Activated CD4-positive, alpha-beta T cell treated with anti-CD3 and anti-CD28 coated beads, Interleukin-2, amount 50 U/mL, for 16 hours (primary cell): ENCODE data around the gene JMY.

Source experiments
- DNase-seq: peaks from one replicate; pipeline ENCODE4 v3.0.0-alpha.2; 2020

JMY gene

DNA sequence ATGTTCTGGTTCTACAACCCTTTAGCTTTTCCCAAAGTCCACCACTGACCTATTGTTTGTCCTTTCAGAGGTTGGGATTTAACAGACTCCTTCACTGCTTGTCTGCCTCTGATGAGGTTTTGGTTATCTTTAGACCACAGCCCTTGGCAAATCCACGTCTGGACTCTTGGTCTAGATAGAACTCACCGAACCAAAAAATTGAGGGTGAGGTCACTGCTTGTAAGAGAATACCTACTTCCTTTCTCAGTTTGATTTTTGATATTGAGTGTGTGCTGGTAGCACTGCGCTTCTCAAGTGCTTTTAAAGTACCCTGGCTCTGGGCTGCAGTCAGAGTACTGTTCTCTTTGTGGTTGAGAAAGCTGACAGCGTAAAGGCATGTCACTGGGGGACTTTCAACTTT is 61.7 kb downstream of the JMY start:
- no peak for DNase-seq

DNA sequence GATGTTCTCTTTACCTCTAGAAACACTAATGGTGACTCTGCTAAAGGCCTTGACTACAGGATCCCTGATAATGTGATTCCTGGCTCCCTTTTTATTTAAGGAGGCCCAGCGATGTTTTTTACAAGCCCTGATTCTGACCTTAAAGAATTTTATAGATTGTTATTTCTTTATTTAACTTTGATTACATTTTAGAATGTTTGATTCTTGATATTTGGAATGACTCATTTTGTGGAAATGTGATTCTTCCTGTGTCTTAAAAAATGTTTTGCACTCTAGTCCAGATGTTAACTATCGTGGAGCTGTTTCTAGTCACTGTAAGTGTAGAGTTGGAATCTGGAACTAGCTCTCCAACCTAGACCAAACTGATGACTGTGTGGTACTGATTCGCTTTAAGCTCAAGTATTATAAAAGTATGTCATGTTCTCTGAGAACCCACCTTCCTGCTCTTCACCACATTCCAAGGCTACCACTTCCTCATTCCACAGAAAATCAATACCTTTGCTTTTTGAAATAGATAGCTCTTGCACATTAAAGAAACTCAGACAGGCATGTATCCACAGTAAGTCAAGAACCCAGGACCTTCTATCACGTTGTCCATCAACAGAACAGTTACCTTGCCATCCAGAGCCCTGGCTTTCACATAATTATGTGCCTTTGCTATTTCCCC is 65.2 kb downstream of the JMY start:
- no peak for DNase-seq

DNA sequence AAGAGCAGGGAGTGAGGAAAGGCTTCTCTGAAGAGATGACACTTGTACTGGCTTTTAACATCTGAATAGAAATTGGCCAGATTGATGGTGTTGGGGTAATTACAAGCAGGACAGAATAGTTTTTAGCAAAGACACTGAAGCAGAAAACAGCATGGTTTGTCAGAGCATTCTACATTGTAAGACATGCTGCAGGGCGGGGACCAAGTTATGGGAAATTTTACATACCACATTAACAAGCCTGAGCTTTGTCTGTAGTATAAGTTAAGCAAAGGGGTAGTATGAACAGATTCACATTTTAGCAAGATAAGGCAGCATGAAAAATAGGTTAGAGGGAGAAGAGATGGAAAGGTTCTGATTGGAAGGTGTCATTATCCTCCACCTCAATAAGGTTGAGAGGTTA is 66.5 kb downstream of the JMY start:
- DNase-seq = no peak

DNA sequence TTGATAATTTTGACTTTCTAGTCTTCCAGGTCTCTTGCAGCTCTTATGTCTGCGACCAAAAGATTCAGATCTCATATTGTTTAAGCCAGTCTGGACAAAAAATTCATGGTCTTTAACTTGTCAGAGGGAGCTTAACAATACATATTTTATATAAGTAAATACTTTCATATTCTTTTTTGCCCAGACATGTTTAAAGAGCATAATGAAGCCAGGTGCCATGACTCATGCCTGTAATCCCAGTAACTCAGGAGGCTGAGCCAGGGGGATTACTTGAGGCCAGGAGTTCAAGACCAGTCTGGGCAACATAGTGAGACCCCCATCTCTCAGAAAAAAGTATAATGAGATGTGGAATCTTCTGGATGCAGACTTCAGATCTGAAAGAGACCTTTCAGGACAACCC is 69.8 kb downstream of the JMY start:
- no peak for DNase-seq

DNA sequence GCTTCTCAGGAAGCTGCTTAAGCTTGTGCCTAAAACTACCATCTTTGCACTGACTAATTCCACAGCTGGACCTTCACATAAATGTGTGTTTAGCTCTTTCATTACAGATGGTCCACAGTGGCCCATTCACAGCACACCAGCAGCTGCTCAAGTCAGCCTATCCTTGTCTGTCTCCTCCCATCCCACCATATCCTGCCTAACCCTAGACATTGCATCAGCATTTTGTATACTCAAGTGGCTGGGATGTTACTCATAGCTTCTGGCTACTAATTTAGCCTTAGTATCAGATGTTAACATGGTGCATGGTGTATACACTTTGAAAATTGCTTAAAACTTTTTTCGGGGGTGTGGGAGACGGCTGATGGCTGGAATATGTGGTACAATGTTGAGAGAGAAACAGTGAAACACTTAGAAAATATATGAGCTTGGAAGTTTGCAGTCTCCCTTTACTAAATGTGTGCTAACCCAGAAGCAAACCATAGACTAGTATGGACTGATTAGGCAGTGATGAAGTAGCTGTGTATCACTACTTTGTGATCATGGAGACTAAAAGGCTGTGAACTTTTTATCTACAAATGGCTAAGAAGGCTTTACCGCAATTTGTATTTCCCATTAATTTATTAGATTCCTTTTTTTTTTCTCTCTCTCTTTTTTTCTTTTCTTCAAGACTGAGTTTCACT is 83.1 kb downstream of the JMY start:
- DNase-seq = no peak

DNA sequence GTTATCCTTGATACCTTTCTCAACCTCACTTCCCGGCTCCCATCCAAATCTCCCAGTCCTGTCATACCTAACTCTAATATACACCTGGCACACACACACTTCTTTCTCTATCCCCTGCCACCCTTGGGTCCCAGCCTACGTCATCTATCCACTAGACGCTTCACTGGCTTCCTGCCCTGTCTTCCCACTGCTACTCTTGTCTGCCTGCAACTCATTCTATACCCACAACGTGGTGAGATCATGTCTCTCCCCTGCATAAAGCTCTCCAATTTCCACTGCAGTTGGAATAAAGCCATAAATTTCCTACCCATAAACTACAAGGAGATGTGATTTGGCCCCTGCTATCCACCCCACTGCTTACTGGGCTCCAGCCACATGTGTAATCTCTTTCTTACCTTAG is 93.5 kb downstream of the JMY start:
- DNase-seq = no peak

DNA sequence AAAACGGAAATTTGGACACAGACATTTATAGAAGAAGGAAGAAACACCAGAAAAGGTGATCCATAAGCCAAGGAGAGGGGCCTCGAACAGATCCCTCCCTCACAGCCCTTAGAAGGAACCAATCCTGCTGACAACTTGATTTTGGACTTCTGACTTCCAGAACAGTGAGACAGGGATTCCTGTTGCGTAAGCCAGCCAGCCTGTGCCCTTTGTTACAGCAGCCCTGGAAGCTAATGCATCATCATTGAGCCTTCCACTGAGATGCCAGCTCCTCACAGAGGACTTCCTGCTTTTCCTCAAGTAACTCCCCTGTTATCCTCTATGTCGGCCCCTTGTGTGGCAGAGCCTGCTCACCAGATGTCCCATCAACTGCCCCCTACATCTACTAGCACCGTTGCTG is 94.1 kb downstream of the JMY start:
- no peak for DNase-seq

DNA sequence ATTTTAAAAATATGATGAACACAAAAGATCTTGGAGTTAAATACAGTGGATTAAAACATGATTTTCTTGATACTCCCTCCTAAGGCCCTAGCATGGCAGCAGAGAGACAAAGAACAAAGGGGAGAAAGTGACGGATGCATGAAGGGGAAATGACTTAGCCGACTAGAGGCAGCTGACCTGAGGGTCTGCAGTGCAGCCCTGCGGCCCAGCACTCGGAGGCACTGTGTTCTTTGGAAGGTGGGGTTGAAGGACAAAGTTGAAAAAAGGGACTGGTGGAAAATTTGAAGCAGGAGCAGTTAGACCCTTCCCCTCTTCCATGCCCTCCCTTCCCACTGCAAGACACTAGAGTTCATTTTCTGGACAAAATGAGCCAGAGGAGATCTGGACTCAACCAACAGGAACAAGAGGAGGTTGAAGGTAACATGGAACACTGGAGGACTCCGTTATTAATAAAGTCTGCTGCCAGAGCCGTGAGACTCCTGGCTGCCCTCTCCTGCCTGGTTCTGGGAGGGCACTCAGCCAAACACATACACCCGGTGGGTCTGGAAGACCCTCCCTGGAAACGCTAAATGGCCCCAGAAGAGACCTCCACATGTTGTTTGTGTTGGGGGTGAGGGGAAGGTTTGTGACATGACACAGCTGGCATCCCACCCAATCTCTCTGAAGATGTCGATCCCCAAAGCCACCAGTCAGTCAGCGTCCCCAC is 98.1 kb downstream of the JMY start:
- DNase-seq = no peak

DNA sequence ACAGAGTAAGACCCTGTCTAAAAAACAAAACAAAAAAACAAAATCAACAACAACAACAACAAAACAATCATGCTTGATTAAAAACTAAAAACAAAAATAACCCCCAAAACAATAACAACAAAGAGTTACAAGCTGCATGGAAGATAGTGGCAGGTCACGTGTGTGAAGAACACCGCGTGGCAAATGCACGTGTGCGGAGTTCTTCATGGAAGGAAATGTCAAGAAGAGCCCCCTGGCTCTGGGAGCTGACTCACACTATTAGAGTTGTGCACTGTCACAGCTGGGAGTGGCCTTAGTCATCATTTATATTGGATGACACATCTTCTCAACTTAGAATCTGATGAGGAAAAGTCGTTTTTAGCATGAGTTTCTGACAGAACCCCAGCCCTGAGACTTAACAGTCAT is 110.5 kb downstream of the JMY start:
- DNase-seq = no peak

DNA sequence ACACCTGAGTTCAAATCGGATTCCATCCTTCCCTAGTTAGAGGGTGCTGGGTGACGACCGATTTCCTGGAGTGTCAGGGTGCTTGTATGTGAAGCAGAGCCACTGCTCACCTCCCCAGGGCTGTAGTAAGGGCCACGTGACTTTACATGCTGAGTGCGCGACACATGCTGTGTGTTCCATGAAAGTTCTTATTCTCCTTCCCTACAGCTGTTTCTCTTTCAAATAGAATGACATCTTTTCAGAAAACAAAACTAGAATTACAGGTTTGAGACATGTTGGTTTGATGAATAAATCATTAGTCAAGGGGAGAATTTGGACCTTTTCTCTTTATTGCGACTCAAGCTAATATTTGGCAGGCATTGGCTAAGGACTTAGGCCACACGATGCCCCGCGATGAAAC is 113.1 kb downstream of the JMY start:
- DNase-seq = no peak

DNA sequence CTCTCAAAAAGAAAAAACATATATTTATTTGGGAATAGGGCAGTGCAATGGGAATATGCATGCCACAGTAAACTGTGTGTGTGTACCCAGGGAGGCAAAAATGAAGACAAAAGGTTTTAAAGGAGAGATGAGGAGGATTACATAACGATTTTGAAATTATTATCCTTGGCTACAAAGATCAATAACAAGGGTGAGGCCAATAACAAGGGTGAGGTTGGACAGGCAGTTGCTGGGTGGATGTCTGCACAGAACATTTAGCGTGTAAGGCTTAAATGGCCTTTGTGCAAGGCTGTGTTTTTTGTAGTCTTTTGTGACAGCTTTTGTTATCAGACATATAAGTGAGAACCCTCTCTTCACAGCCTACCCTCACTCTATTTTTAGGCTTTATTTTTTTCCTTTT is 114.0 kb downstream of the JMY start:
- DNase-seq = no peak

DNA sequence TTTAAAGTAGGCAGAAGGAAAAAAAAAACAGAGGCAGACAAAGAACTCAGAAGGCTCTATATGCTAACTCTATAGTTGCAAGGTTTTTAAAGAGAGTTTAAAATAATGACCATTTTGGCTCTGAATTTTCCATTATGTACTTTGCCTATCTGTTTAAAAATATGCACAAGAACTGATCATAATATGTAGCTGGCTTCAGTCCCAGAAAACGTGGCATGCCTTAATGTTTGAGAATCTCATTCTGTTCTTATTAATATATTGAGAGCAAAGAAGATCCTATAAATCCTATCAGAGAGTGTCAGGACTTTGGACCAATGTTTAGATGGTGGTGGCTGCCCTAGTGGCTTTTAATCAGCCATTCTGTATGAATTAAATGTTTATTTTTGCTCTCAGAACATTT is 121.5 kb downstream of the JMY start:
- DNase-seq = no peak
